ENCODE data around the gene CUEDC1. TPM values are rescaled to one million over a fixed set of nuclear protein-coding genes. Genes with fewer than 3 reads are reported as not detected.

Gene CUEDC1
- total and polyA plus RNA-seq, 9 of the 15 experiments (the other 6 are each of a cell fraction or from before 2014, with no cell fraction given), result 0.20 to 4.1 (median 1.6) TPM; not detected in 1

DNA sequence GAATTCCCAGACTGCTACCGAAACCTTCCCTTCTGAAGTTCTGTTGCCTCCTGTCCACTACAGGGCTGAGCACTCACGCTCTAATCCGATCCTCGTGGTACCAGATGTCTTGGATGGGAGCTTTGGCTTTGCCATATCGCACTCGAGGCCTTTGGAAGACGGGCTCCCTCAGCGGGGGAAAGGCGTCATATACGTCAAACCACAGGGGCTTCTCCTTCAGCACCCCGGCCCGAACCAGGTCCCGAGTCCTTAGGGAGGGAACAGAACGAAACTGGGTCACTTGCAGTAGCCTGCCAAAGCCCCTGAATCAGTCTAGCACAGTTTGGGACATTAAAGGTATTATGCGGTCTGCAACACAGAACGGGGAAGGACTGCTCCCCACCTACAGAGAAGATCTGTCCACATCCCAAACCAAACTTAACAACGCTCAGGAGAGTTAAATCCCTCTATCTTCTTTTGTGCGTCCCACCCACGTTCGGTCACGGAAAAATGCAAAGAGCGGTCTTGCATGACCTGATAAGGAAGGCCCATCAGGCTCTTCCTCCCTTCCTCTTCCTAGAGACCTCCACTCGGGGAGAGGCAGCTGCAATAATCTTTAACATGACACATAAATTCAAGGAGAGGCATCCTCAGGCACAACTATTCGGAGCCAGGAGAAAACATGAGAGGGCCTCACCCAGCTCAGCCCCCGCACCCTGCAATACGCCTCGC is 105.9 kb downstream of the CUEDC1 start (continued):
- TF ChIP-seq MGA (IDR thresholded peaks at IDR 0.05) (no peak), ZFX (CRISPR knock-in tag; IDR thresholded peaks at IDR 0.05) (no peak), NR2C2 (CRISPR knock-in tag; IDR thresholded peaks at IDR 0.05) (0 out of 2 replicates have a peak, but pooled peaks have one; percentile 43), NR2C2 (tag; IDR thresholded peaks at IDR 0.05) (no peak), CXXC5 (CRISPR knock-in tag; IDR thresholded peaks at IDR 0.05) (no peak), CBFA2T3 (IDR thresholded peaks at IDR 0.05) (peak; percentile 49), HDAC2 (IDR thresholded peaks at IDR 0.05) (no peak), HNRNPK (IDR thresholded peaks at IDR 0.05; ENCODE audit: low read depth, low read length, poor library complexity, severe bottlenecking) (no peak), CSDE1 (IDR thresholded peaks at IDR 0.05) (no peak), NKRF (IDR thresholded peaks at IDR 0.05; ENCODE audit: borderline replicate concordance) (no peak), FIP1L1 (IDR thresholded peaks at IDR 0.05; ENCODE audit: low read depth, low read length, poor library complexity, severe bottlenecking) (no peak)
- TF ChIP-seq, protein P1, sequence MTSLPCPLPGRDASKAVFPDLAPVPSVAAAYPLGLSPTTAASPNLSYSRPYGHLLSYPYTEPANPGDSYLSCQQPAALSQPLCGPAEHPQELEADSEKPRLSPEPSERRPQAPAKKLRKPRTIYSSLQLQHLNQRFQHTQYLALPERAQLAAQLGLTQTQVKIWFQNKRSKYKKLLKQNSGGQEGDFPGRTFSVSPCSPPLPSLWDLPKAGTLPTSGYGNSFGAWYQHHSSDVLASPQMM (CRISPR knock-in tag; IDR thresholded peaks at IDR 0.05), result no peak
